ENCODE data around the gene OR14I1. TPM values are rescaled to one million over a fixed set of nuclear protein-coding genes. Genes with fewer than 3 reads are reported as not detected.

OR14I1 gene
- total and polyA plus RNA-seq, 9 of the 15 experiments (the other 6 are each of a cell fraction or from before 2014, with no cell fraction given): not detected

DNA sequence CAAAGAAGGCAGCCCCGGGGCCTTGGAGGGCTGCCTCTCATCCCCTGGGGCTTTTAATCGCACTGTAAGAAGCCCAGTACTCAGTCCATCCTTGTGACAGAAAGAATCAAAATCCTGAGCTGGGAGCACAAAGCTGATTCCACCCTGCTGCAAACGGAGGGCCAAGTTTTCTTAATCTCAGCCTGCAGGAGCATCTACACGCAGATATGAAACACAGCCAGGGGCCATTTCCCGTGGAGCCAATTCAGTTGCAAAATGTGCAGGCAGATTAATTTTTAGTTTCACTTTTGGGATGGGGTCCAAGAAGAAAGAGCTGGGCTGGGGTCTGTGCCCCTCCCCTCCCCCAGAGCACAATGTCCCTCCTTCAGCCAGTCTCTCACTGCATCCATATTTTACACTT lies 48.6 kb upstream of the OR14I1 start:
- 0% methylated on average over 5 of the region's 5 CpGs for WGBS (ENCODE audit: insufficient coverage, low coverage, missing lambda C conversion rate)
- ATAC-seq: peak; percentile 15; the same call in 2 of the 3 replicates

More for the DNA sequence above, 48.6 kb upstream of the OR14I1 start:
- intact Hi-C loops (cut with micrococcal nuclease) (no loop called here), in situ Hi-C loops (cut with MboI) (no loop called here)
- no peak for DNase-seq (ENCODE audit: extremely low read depth in 1 of 4, low spot score in 3 of 4)
- CTCF ChIA-PET (ENCODE audit: low intra/inter-chr PET ratio): no interaction called here
- Histone ChIP-seq H3K79me2 (ENCODE audit: control insufficient read depth, insufficient read depth, low read length) (no peaks in the 10 kb centered on the region), H4K20me1 (replicated peaks; ENCODE audit: control insufficient read depth, insufficient read depth, low read length) (no peaks in the 10 kb centered on the region), H3K36me3 (ENCODE audit: control insufficient read depth, insufficient read depth, low read length) (no peaks in the 10 kb centered on the region), H2AFZ (ENCODE audit: low read depth, low read length) (no peak overlapping the region), H3K4me2 (ENCODE audit: insufficient read depth, low read length) (no peak overlapping the region), H3K9me3 (replicated peaks; ENCODE audit: control insufficient read depth, insufficient read depth, low read depth, low read length) (no peaks in the 10 kb centered on the region), H3K27me3 (ENCODE audit: control insufficient read depth in 2 of 2, insufficient read depth in 2 of 2, low read length in 2 of 2) (0 out of 5 replicates have a peak, but pooled peaks cover 0 to 4% of the 10 kb centered on the region in 2 experiments), H3K9me1 (ENCODE audit: control insufficient read depth, insufficient read depth, low read length) (no peaks in the 10 kb centered on the region), H3K4me1 (replicated peaks in 1 of 2; ENCODE audit: control insufficient read depth in 2 of 2, insufficient read depth in 2 of 2, low read length in 2 of 2) (peaks cover 2 to 6% of the 10 kb centered on the region in 2 experiments; a peak in 2 of 5 replicates), H3K9ac (ENCODE audit: insufficient read depth in 1 of 2, low read depth in 2 of 2, low read length in 2 of 2) (no peak overlapping the region), H3K4me3 (no peak overlapping the region), H3K27ac (ENCODE audit: extremely low read depth, low read depth, low read length) (no peak overlapping the region)
- BruUV-seq (replicated peaks): no TSS peak
- POLR2A ChIA-PET: no interaction called here
- FAIRE-seq: no peak
- TF ChIP-seq CCAR2 (IDR thresholded peaks at IDR 0.05; ENCODE audit: low read depth, low read length): no peak
- no peak for TF ChIP-seq ZFPM2 (CRISPR knock-in tag; IDR thresholded peaks at IDR 0.05)
- no peak for TF ChIP-seq SMARCC2 (IDR thresholded peaks at IDR 0.05; ENCODE audit: low read depth)
- no peak for TF ChIP-seq MCM3 (IDR thresholded peaks at IDR 0.05)
- no peak for TF ChIP-seq PRDM10 (IDR thresholded peaks at IDR 0.05; ENCODE audit: partially characterized antibody)
- no peak for TF ChIP-seq HDAC1 (IDR thresholded peaks at IDR 0.05)
- no peak for TF ChIP-seq ZNF311 (CRISPR knock-in tag; IDR thresholded peaks at IDR 0.05)
- no peak for TF ChIP-seq MTA2 (IDR thresholded peaks at IDR 0.05; ENCODE audit: low read depth)
- no peak for TF ChIP-seq GTF2A2 (tag; IDR thresholded peaks at IDR 0.05)
- no peak for TF ChIP-seq ZKSCAN8 (CRISPR knock-in tag; IDR thresholded peaks at IDR 0.05)
- TF ChIP-seq ZNF217 (CRISPR knock-in tag; IDR thresholded peaks at IDR 0.05): no peak
- TF ChIP-seq NONO (IDR thresholded peaks at IDR 0.05; ENCODE audit: low read depth in 2 of 2, low read length in 1 of 2): no peak
- TF ChIP-seq HMG20A (CRISPR knock-in tag; conservative IDR thresholded peaks at IDR 0.05): no peak
- TF ChIP-seq SOX6 (IDR thresholded peaks at IDR 0.05): no peak
- no peak for TF ChIP-seq CEBPZ (IDR thresholded peaks at IDR 0.05; ENCODE audit: borderline replicate concordance, low read depth, low read length)
- TF ChIP-seq NR1H2 (CRISPR knock-in tag; IDR thresholded peaks at IDR 0.05): no peak
- no peak for TF ChIP-seq NUFIP1 (IDR thresholded peaks at IDR 0.05; ENCODE audit: partially characterized antibody)
- TF ChIP-seq L3MBTL2 (IDR thresholded peaks at IDR 0.05): no peak
- TF ChIP-seq FOXJ2 (tag; IDR thresholded peaks at IDR 0.05): no peak
